Right cardiac atrium (tissue), 5 donors: ENCODE results near the gene FAHD2B. TPM values are rescaled to one million over a fixed set of nuclear protein-coding genes. Genes with fewer than 3 reads are reported as not detected.

Source experiments
- polyA plus RNA-seq: library from polyadenylated mRNA; stranded (reverse); fragments of 200-250 nt; gene quantifications from one replicate; pipeline ENCODE4 v1.2.3, GENCODE V29; 2013
- total RNA-seq, 4 donors: library from RNA; stranded (reverse); fragmentation: NEBNext Ultra II Directional; extraction: Animal tissue kit (Norgen Biotek cat#: 25700); gene quantifications; one replicate each; pipeline ENCODE4 v1.2.1, GENCODE V29; 2021
- donor health status: healthy with polysubstance abuse.
- donor health status: DM: no; HTN: yes; CAD: no.
- donor health status: DM: no; HTN: no; CAD: no.
- donor health status: DM: no; HTN: yes; CAD: no; lungs with severe emphysema.
- donor health status: DM: yes; HTN: yes; CAD: no.

FAHD2B gene
- total and polyA plus RNA-seq, 5 donors: 18.4 to 37.0 (median 26.6) TPM

Other genes with a start within 250 kb of the FAHD2B start
- 10 to 100 TPM; 11.8 to 17.3 (median 14.1) TPM for gene ANKRD39, start 236.9 kb downstream of the FAHD2B start, total RNA-seq
- 23.3 TPM for gene ANKRD39, start 236.9 kb downstream of the FAHD2B start, polyA plus RNA-seq
- gene SEMA4C, start 224.8 kb downstream of the FAHD2B start, total RNA-seq: 10 to 100 TPM; 22.0 to 28.5 (median 24.5) TPM
- gene SEMA4C, start 224.8 kb downstream of the FAHD2B start, polyA plus RNA-seq: 19.3 TPM
- under 1 TPM in 2 of 4 donors, not detected in 2; 0.49 to 0.85 TPM for gene FAM178B, start 108.3 kb downstream of the FAHD2B start, total RNA-seq
- gene FAM178B, start 108.3 kb downstream of the FAHD2B start, polyA plus RNA-seq: 0.86 TPM
- gene ANKRD36, start 18.3 kb upstream of the FAHD2B start, total RNA-seq: 10 to 100 TPM in 1 of 4 donors, 1 to 10 TPM in 3; 8.2 to 10.6 (median 9.4) TPM
- 3.3 TPM for gene ANKRD36, start 18.3 kb upstream of the FAHD2B start, polyA plus RNA-seq